DND-41 (cell line): ENCODE results near the gene MRPL36.

Source experiments
- ATAC-seq: fragments of 200-7000 bp; cut with Tn5 transposase; 3 replicates; pipeline ENCODE4 v1.9.1; 2021; ENCODE audit warnings: low read depth; ENCODE audit not compliant: insufficient read depth
- DNase-seq: peaks from one replicate; pipeline ENCODE4 v3.0.0-alpha.2; 2020
- H2AFZ ChIP-seq: 2 replicates; pipeline ENCODE4 v1.6.0; 2012; ENCODE audit warnings: low read depth, low read length
- H3K27ac ChIP-seq: 2 replicates; pipeline ENCODE4 v1.5.1; 2012; ENCODE audit warnings: low read length, inconsistent platforms
- H3K27me3 ChIP-seq: fragments of 200-600 bp; sonication (generic); 2 replicates; pipeline ENCODE4 v1.6.0; 2012; ENCODE audit warnings: low read length, mild to moderate bottlenecking, inconsistent platforms; ENCODE audit not compliant: insufficient read depth, poor library complexity
- H3K36me3 ChIP-seq: 2 replicates; pipeline ENCODE4 v1.5.1; 2012; ENCODE audit warnings: low read length, inconsistent platforms; ENCODE audit not compliant: insufficient read depth
- H3K4me1 ChIP-seq: 2 replicates; pipeline ENCODE4 v1.5.1; 2012; ENCODE audit warnings: mild to moderate bottlenecking, low read length; ENCODE audit not compliant: insufficient read depth
- H3K4me2 ChIP-seq: 2 replicates; pipeline ENCODE4 v1.6.0; 2012; ENCODE audit warnings: mild to moderate bottlenecking, moderate library complexity, low read length, inconsistent platforms; ENCODE audit not compliant: insufficient read depth
- H3K4me3 ChIP-seq, 2 experiments: fragments of 200-600 bp in 1 of 2; shearing (Covaris generic) in 1 of 2; 2 replicates each; pipeline ENCODE4 v1.5.1; 2012 to 2016; ENCODE audit warnings: inconsistent platforms in 2 of 2, low read length in 2 of 2, mild to moderate bottlenecking in 2 of 2, low read depth in 1 of 2, moderate library complexity in 1 of 2
- H3K79me2 ChIP-seq: 2 replicates; pipeline ENCODE4 v1.6.0; 2012; ENCODE audit warnings: low read length, inconsistent platforms; ENCODE audit not compliant: insufficient read depth
- H3K9ac ChIP-seq: 2 replicates; pipeline ENCODE4 v1.6.0; 2012; ENCODE audit warnings: low read depth, mild to moderate bottlenecking, inconsistent platforms, low read length, moderate library complexity
- H3K9me3 ChIP-seq: 2 replicates; pipeline ENCODE4 v1.5.1; 2012; ENCODE audit warnings: low read length, moderate library complexity, mild to moderate bottlenecking, inconsistent platforms; ENCODE audit not compliant: insufficient read depth, severe bottlenecking
- H4K20me1 ChIP-seq: 2 replicates; pipeline ENCODE4 v1.6.0; 2012; ENCODE audit warnings: low read length; ENCODE audit not compliant: insufficient read depth
- EZH2 ChIP-seq: IDR thresholded peaks from 3 replicates; pipeline ENCODE4 v1.6.1; 2012; ENCODE audit warnings: borderline replicate concordance, low read depth, mild to moderate bottlenecking, moderate library complexity, low read length, inconsistent platforms; ENCODE audit not compliant: severe bottlenecking
- TF ChIP-seq, protein P1 (sequence below): IDR thresholded peaks from 2 replicates; pipeline ENCODE4 v1.5.1; 2012; ENCODE audit warnings: borderline replicate concordance, low read length, moderate library complexity, mild to moderate bottlenecking; ENCODE audit not compliant: poor library complexity, severe bottlenecking; ENCODE audit errors: extremely low read depth

MRPL36 gene

DNA sequence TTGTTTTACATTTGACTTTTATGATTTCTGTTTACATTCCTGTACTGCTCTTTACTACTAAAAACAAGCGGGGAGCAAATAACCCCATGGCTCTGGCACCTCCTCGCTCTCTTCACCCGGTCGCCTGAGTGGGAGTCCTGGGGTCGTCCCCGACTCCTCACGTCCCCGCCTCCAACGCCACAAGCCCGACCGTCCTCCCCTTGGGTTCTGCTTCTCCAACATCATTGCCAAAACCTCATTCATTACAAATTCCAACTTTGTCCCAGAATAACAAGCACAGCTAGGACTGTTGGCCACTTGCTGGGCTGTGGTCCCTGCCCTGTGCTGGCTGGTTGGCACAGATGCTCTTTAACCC is 35.1 kb downstream of the MRPL36 start:
- H3K9me3 ChIP-seq, result no peaks in the 10 kb centered on the region
- DNase-seq (no peak), ATAC-seq (no peak)
- no peak overlapping the region for H2AFZ ChIP-seq
- no peak overlapping the region for H3K4me3 ChIP-seq
- no peak overlapping the region for H3K9ac ChIP-seq
- H4K20me1 ChIP-seq, result no peaks in the 10 kb centered on the region
- no peak overlapping the region for H3K27ac ChIP-seq
- no peak for TF ChIP-seq EZH2
- TF ChIP-seq, protein P1, sequence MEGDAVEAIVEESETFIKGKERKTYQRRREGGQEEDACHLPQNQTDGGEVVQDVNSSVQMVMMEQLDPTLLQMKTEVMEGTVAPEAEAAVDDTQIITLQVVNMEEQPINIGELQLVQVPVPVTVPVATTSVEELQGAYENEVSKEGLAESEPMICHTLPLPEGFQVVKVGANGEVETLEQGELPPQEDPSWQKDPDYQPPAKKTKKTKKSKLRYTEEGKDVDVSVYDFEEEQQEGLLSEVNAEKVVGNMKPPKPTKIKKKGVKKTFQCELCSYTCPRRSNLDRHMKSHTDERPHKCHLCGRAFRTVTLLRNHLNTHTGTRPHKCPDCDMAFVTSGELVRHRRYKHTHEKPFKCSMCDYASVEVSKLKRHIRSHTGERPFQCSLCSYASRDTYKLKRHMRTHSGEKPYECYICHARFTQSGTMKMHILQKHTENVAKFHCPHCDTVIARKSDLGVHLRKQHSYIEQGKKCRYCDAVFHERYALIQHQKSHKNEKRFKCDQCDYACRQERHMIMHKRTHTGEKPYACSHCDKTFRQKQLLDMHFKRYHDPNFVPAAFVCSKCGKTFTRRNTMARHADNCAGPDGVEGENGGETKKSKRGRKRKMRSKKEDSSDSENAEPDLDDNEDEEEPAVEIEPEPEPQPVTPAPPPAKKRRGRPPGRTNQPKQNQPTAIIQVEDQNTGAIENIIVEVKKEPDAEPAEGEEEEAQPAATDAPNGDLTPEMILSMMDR, result no peak
- H3K4me1 ChIP-seq, result no peaks in the 10 kb centered on the region
- H3K36me3 ChIP-seq, result no peaks in the 10 kb centered on the region
- H3K27me3 ChIP-seq, result no peaks in the 10 kb centered on the region
- H3K79me2 ChIP-seq, result no peaks in the 10 kb centered on the region
- no peak overlapping the region for H3K4me2 ChIP-seq

DNA sequence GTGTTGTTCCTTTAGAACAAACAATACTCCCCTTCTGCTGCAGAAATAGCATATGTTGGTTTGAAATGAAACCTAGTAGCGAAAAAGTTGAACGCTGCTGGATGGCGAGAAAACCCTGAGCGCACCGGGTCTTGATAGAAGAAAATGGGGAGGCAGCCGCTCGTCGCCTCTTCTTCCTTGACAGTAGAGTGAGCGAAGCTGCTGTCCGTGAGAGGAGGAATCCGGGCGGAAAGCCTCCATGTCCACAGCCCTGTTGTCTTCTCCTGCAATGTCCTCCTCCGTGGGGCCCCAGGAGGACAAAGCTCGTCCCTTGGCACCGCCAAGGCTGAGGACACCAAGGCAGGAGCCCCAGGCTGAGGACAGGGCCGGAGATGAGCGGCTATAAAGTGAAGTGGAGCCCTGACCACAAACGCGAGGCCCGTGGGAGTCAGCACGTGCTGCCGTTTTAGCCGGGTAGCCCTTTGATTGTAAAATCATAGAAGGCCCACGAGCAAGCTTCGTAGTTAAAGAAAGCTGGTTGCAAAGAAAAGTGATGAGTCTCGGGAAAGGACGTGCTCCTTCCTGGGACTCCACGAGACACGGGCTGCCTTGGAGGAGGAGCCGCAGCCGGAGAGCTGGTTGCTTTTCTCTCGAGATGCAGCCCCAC is 35.6 kb downstream of the MRPL36 start:
- Histone ChIP-seq H3K4me3 (no peak overlapping the region), H3K4me2 (no peak overlapping the region), H4K20me1 (no peaks in the 10 kb centered on the region), H3K36me3 (no peaks in the 10 kb centered on the region), H3K9me3 (no peaks in the 10 kb centered on the region), H3K79me2 (no peaks in the 10 kb centered on the region), H2AFZ (no peak overlapping the region), H3K27me3 (no peaks in the 10 kb centered on the region), H3K27ac (no peak overlapping the region), H3K9ac (no peak overlapping the region), H3K4me1 (no peaks in the 10 kb centered on the region)
- no peak for TF ChIP-seq EZH2
- TF ChIP-seq, protein P1, result no peak
- ATAC-seq, result no peak
- no peak for DNase-seq

DNA sequence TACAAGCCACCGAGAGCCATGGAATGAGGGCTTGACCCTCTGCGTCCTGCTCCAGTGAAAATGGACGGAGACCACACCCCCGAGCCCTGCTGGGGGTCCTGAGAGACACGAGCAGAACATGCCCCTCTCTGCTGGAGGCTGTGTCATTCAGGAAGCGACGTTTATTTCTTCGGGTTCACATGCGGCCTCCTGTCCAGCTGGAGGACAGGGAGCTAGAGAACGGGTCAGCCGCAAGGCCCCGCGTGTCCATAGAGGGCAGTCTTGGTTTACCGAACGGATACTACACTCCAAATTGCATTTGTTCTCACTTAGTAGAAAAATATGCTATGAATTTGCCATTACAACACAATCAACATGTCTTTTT is 36.1 kb downstream of the MRPL36 start:
- ATAC-seq (no peak), DNase-seq (no peak)
- no peak for TF ChIP-seq EZH2
- TF ChIP-seq, protein P1, result peak; percentile 52
- H3K27ac ChIP-seq, result no peak overlapping the region
- no peaks in the 10 kb centered on the region for H3K79me2 ChIP-seq
- no peaks in the 10 kb centered on the region for H4K20me1 ChIP-seq
- no peaks in the 10 kb centered on the region for H3K4me1 ChIP-seq
- no peaks in the 10 kb centered on the region for H3K36me3 ChIP-seq
- H3K9me3 ChIP-seq, result peaks cover 2% of the 10 kb centered on the region
- no peak overlapping the region for H2AFZ ChIP-seq
- no peaks in the 10 kb centered on the region for H3K27me3 ChIP-seq
- no peak overlapping the region for H3K4me3 ChIP-seq
- no peak overlapping the region for H3K9ac ChIP-seq
- no peak overlapping the region for H3K4me2 ChIP-seq
